HG03442 (cell line): Measurements from ENCODE around the gene ADARB2.
"Not testable (repeated sequence)": the region's sequence is repeated elsewhere in the genome, so short reads cannot be mapped to it uniquely, and the experiment has no call there.

Experiments used
- ATAC-seq: cut with Tn5 transposase; IDR thresholded peaks from one replicate; pipeline ENCODE4 v1.9.1; 2021; ENCODE audit warnings: mild to moderate bottlenecking, moderate library complexity; ENCODE audit not compliant: unreplicated experiment

The ADARB2 gene

GRCh38 chr10:1364151-1364910 lies 373.0 kb downstream of the ADARB2 start:
- ATAC-seq, result no peak

- no peak for ATAC-seq
These were observed 373.7 kb downstream of the ADARB2 start for GRCh38 chr10:1363446-1364121.

GRCh38 chr10:1362589-1363445 lies 374.5 kb downstream of the ADARB2 start:
- ATAC-seq, result no peak

DNA sequence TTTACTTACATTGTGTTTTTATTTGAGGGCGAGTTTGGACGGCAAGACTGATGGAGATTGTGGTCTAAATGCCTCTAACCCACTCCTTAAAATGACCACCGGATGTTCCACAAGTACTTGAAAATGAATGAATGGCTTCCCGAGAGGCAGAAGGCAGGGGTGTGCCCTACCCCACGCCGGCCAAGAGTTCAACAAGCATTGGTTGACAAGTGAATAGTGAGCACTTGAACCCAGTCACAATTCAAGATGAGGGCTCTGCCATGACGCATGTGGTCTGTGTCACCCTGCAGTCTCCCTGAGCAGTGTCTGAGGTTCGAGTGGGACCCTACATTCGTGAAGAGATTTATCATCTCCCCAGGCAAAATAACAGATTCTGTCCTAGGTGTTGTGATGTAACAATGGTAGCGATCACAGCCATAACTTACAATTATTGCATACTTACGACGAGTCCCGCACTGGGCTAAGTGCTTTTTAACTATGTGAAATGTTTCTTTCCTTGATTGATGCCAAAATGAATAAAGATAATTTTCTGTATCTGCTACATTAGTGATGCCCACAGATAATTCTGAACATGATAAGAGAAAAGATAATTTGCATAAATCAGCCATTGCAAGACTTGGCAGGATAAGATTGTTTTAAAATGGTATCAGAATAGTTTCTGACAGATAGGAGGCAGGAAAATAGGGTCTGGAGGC lies 375.8 kb downstream of the ADARB2 start:
- no peak for ATAC-seq

- ATAC-seq, result no peak
These were observed 376.7 kb downstream of the ADARB2 start for GRCh38 chr10:1360558-1361164.

- no peak for ATAC-seq
These were observed 377.2 kb downstream of the ADARB2 start for GRCh38 chr10:1360011-1360557.

DNA sequence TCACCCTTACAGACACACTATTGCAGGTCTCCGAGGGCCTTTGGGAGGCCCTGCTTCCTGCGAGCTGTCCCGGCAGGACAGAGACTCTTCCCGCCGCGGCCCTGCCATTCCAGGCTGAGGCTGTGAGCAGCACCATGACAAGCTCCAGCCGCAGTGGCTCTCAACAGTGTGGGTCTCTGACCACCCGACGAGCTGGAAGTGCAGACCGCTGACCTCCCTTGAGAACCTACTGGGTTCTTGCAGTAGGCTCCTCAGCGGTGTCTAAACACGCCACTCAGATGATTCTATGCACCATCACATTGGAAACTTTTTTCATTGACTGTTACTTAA lies 377.7 kb downstream of the ADARB2 start:
- ATAC-seq, result no peak

GRCh38 chr10:1358860-1359625 lies 378.3 kb downstream of the ADARB2 start:
- no peak for ATAC-seq

GRCh38 chr10:1358147-1358546 lies 379.2 kb downstream of the ADARB2 start:
- no peak for ATAC-seq

DNA sequence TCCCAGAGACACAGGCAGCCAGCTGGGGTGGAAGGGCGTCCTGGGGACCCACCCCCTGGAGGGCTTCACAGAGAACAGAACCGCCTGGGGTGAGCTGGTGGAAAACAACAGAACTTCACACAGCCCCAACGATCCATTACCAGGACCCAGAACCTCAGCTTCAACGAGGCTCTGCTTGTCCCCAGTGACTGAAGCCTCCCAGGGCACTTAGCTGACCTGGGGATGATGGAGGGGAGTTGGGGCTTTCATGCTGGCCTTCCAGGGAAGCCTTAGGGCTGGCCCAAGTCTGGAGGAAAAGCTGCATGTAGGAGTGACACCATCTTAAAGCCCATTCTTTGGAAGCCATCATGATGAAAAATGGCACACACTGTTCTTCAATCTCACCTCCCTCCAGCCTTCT lies 381.0 kb downstream of the ADARB2 start:
- ATAC-seq, result no peak

GRCh38 chr10:1354809-1355710 lies 382.3 kb downstream of the ADARB2 start:
- no peak for ATAC-seq

DNA sequence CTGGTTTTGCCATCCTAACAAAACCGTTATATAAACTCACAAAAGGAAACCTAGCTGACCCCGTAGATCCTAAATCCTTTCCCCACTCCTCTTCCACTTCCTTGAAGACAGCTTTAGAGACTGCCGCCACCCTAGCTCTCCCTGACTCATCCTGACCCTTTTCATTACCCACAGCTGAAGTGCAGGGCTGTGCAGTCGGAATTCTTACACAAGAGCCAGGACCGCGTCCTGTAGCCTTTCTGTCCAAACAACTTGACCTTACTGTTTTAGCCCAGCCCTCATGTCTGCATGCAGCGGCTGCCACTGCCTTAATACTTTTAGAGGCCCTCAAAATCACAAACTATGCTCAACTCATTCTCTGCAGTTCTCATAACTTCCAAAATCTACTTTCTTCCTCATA lies 385.0 kb downstream of the ADARB2 start:
- not testable (repeated sequence) for ATAC-seq

DNA sequence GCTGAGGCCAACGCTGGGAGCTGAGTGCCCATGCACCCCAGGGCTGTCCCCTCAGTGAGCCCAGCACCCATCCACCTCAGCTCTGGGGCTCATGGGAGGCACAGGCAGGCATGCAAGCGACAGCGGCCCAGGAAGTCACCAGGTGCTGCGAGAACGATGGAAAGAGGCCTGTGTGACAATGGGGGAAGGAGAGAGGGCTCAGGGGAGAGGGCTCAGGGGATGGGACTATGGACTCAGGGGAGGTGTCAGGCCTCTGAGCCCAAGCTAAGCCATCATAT lies 388.6 kb downstream of the ADARB2 start:
- no peak for ATAC-seq

- ATAC-seq, result no peak
These were observed 389.2 kb downstream of the ADARB2 start for GRCh38 chr10:1347962-1348772.

DNA sequence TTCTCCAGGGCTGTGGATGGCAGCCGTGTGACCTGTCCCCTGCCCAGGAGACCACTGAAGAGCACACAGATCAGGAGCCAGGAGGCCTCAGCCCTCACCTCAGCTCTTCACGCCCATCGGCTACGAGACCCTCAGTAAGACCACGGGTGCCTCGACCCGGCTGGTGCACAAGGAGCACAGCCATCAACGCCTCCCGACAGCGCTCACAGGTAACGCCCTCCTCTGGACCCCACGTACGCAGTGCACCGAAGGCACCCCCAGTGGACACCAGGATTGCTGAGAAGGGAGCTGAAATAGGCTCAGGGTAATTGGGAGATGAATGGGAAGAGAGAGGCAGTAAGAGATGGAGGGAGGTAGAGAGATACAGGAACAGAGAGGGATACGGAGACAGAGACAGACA lies 389.8 kb downstream of the ADARB2 start:
- ATAC-seq, result no peak

- ATAC-seq, result no peak
These were observed 391.1 kb downstream of the ADARB2 start for GRCh38 chr10:1346201-1346600.

- no peak for ATAC-seq
These were observed 392.0 kb downstream of the ADARB2 start for GRCh38 chr10:1345368-1345767.

DNA sequence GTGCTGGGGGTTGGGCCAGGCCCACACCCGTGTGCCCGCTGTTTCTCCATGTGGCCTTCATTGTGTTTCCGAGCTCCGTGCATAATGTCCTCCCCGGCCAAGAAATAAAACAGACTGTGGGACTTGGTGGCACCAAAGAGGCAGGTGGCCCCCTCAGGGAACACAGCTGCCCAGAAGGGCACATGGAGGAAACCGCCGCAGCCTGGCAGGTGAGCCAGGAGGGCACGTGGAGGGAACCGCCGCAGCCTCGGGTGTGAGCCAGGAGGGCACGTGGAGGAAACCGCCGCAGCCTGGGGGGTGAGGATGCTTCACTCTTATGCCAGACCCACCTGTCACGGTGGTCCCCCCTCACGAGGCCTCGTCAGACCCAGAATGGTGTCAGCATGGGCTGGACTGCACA lies 392.5 kb downstream of the ADARB2 start:
- no peak for ATAC-seq
